K562 (cell line): ENCODE results near the gene SCYL1. TPM values are rescaled to one million over a fixed set of nuclear protein-coding genes. Genes with fewer than 3 reads are reported as not detected.

Experiments used
- CTCF ChIP-seq, 3 experiments: IDR thresholded peaks in 2 of 3; conservative IDR thresholded peaks in 1 of 3; 2 replicates each; pipeline ENCODE4 v1.5.1; 2011 to 2012; ENCODE audit warnings: low read length in 3 of 3, mild to moderate bottlenecking in 3 of 3, control low read depth in 2 of 3, improper control_type of control experiment in 1 of 3, inconsistent platforms in 1 of 3, low read depth in 1 of 3, mixed read lengths in 1 of 3, moderate library complexity in 1 of 3; ENCODE audit not compliant: insufficient read depth in 2 of 3
- ETV1 ChIP-seq: fragments of 450-650 bp; conservative IDR thresholded peaks from 2 replicates; pipeline ENCODE4 v1.6.1; 2016; ENCODE audit warnings: missing genetic modification characterization, control low read depth, low read depth, missing compliant biosample characterization
- PML ChIP-seq: IDR thresholded peaks from 2 replicates; pipeline ENCODE4 v1.6.1; 2012; ENCODE audit warnings: low read length, inconsistent platforms
- RBM22 ChIP-seq: fragments of 200-400 bp; formaldehyde crosslinking; IDR thresholded peaks from 2 replicates; pipeline ENCODE4 v1.6.1; 2018; ENCODE audit warnings: low read length, low read depth; ENCODE audit not compliant: poor library complexity, severe bottlenecking
- RNF219 ChIP-seq: fragments of 250-450 bp; sonication (Bioruptor Pico); IDR thresholded peaks from 2 replicates; pipeline ENCODE4 v1.5.0; 2022; ENCODE audit warnings: mild to moderate bottlenecking
- SAFB2 ChIP-seq: fragments of 200-400 bp; formaldehyde crosslinking; IDR thresholded peaks from 2 replicates; pipeline ENCODE4 v1.6.1; 2018; ENCODE audit warnings: borderline replicate concordance, low read length, low read depth, moderate library complexity; ENCODE audit not compliant: severe bottlenecking
- SOX6 ChIP-seq: fragments of 450-650 bp; IDR thresholded peaks from 2 replicates; pipeline ENCODE4 v1.6.1; 2014; ENCODE audit warnings: mild to moderate bottlenecking
- SRF ChIP-seq, 2 experiments: fragments of 250-450, 450-650 bp in 1 of 2; sonication (Bioruptor Pico) in 1 of 2; sonication (generic) in 1 of 2; formaldehyde crosslinking; IDR thresholded peaks; 2 replicates each; pipeline versions ENCODE4 v1.5.0 to v1.5.1; 2020 to 2022; ENCODE audit warnings: mild to moderate bottlenecking in 1 of 2, missing genetic modification reagents in 1 of 2
- TAF7 ChIP-seq: fragments of 450-650 bp; IDR thresholded peaks from 2 replicates; pipeline ENCODE4 v1.6.1; 2016; ENCODE audit warnings: missing genetic modification characterization, missing compliant biosample characterization
- ZBTB40 ChIP-seq, 2 experiments: fragments of 450-650 bp in 1 of 2; sonication (generic) in 1 of 2; formaldehyde crosslinking in 1 of 2; IDR thresholded peaks; 2 replicates each; pipeline versions ENCODE4 v1.7.1 to v1.9.0; 2016 to 2022; ENCODE audit warnings: inconsistent platforms in 1 of 2, mild to moderate bottlenecking in 1 of 2, missing genetic modification reagents in 1 of 2
- ZNF655 ChIP-seq: fragments of 250-450 bp; sonication (Bioruptor Pico); IDR thresholded peaks from 2 replicates; pipeline ENCODE4 v1.5.0; 2021
- polyA plus RNA-seq, 8 experiments: library from polyadenylated mRNA; depleted of rRNA in 4 of 8; stranded (reverse) in 5 of 8; unstranded in 3 of 8; fragments of >200 nt; fragmentation: Nextera tagmentation in 2 of 8; fragmentation: Illumina TruSeq in 1 of 8; extraction: Ambion mirVana in 2 of 8; extraction: Trizol in 1 of 8; gene quantifications; 2 replicates each; pipeline versions ENCODE4 v1.2.1 to v1.2.3, GENCODE V29; 2011 to 2014; ENCODE audit warnings: inconsistent platforms in 1 of 8, missing spikeins in 1 of 8
- total RNA-seq, 7 experiments: library from RNA; depleted of rRNA in 6 of 7; stranded (reverse); fragments of >200 nt in 6 of 7; fragmentation: Illumina TruSeq in 2 of 7; extraction: Trizol in 2 of 7; gene quantifications; 2 replicates each; pipeline versions ENCODE4 v1.2.1 to v1.2.3, GENCODE V29; 2011 to 2021; ENCODE audit warnings: low replicate concordance in 1 of 7

The SCYL1 gene
- total and polyA plus RNA-seq, 9 of the 15 experiments (the other 6 are each of a cell fraction or from before 2014, with no cell fraction given) = 1.9 to 145 (median 57.6) TPM

- TF ChIP-seq SAFB2 (no peak), ZBTB40 (IDR thresholded peaks at IDR 0.05) (0 out of 2 replicates have a peak, but pooled peaks have one; percentile 11), ZBTB40 (CRISPR knock-in tag; IDR thresholded peaks at IDR 0.05) (no peak), SOX6 (peak; percentile 80), ZNF655 (no peak), SRF (CRISPR knock-in tag; IDR thresholded peaks at IDR 0.05) (peak in 1 of 2 experiments; percentile 54; a peak in 1 of 4 replicates), RNF219 (CRISPR knock-in tag) (no peak), CTCF (IDR thresholded peaks at IDR 0.05 in 2 of 3, conservative IDR thresholded peaks at IDR 0.05 in 1 of 3; ENCODE audit: insufficient read depth in 2 of 3, low read depth in 1 of 3, low read length in 3 of 3) (0 out of 6 replicates have a peak, but pooled peaks of 2 of the 3 experiments have one; percentile 6), TAF7 (tag) (no peak), RBM22 (no peak), ETV1 (tag) (peak; percentile 85), PML (peak; percentile 89)
Observed at GRCh38 chr11:65574811-65575567, 50.1 kb downstream of the SCYL1 start (continued).
